ENCODE data around the gene RNF145. TPM values are rescaled to one million over a fixed set of nuclear protein-coding genes. Genes with fewer than 3 reads are reported as not detected.

RNF145 gene
- total and polyA plus RNA-seq, 3 donors from 2014 or later, result 30.0 to 40.4 (median 39.5) TPM

DNA sequence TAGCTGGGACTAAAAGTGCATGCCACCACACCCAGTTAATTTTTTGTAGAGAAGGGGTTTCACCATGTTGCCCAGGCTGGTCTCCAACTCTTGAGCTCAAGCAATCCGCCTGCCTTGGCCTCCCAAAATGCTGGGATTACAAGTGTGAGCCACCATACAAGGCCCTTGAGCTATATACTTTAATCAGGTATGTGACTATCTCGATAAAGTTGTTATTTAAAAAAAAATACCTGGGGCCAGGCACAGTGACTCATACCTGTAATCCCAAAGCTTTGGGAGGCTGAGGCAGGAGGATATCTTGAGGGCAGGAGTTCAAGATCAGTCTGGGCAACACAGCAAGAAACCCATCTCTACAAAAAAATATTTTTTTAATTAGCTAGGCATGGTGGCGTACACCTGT is 19.2 kb downstream of the RNF145 start:
- H3K36me3 ChIP-seq (ENCODE audit: low read depth, missing control alignments), result no peaks in the 10 kb centered on the region
- H3K4me3 ChIP-seq, result no peak overlapping the region
- 95 to 97% methylated on average over 3 of the region's 3 CpGs for WGBS, 2 donors
- no peaks in the 10 kb centered on the region for H3K27me3 ChIP-seq
- no peak for DNase-seq
- no peaks in the 10 kb centered on the region for H3K9me3 ChIP-seq
- no peak overlapping the region for H3K27ac ChIP-seq
- intact Hi-C loops (cut with DNase I; ENCODE audit: low total_unique reads), result no loop called here
- TF ChIP-seq, protein P1, sequence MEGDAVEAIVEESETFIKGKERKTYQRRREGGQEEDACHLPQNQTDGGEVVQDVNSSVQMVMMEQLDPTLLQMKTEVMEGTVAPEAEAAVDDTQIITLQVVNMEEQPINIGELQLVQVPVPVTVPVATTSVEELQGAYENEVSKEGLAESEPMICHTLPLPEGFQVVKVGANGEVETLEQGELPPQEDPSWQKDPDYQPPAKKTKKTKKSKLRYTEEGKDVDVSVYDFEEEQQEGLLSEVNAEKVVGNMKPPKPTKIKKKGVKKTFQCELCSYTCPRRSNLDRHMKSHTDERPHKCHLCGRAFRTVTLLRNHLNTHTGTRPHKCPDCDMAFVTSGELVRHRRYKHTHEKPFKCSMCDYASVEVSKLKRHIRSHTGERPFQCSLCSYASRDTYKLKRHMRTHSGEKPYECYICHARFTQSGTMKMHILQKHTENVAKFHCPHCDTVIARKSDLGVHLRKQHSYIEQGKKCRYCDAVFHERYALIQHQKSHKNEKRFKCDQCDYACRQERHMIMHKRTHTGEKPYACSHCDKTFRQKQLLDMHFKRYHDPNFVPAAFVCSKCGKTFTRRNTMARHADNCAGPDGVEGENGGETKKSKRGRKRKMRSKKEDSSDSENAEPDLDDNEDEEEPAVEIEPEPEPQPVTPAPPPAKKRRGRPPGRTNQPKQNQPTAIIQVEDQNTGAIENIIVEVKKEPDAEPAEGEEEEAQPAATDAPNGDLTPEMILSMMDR (IDR thresholded peaks at IDR 0.05), result no peak
- no peak for TF ChIP-seq POLR2A (IDR thresholded peaks at IDR 0.05)
- H3K4me1 ChIP-seq, result peaks cover 4% of the 10 kb centered on the region

- no peak for DNase-seq
- H3K27me3 ChIP-seq, result no peaks in the 10 kb centered on the region
- H3K4me1 ChIP-seq, result peaks cover 4% of the 10 kb centered on the region
- no peak overlapping the region for H3K4me3 ChIP-seq
- TF ChIP-seq, protein P1 (IDR thresholded peaks at IDR 0.05), result no peak
- no peak for TF ChIP-seq POLR2A (IDR thresholded peaks at IDR 0.05)
- no peak overlapping the region for H3K27ac ChIP-seq
- WGBS, 2 donors, result 90 to 91% methylated on average over 4 of the region's 4 CpGs
- H3K36me3 ChIP-seq (ENCODE audit: low read depth, missing control alignments), result no peaks in the 10 kb centered on the region
- H3K9me3 ChIP-seq, result no peaks in the 10 kb centered on the region
- intact Hi-C loops (cut with DNase I; ENCODE audit: low total_unique reads), result no loop called here
Observed at GRCh38 chr5:159189310-159189709, 20.0 kb downstream of the RNF145 start.

- Histone ChIP-seq H3K27ac (no peak overlapping the region), H3K4me1 (peaks cover 6% of the 10 kb centered on the region), H3K9me3 (no peaks in the 10 kb centered on the region), H3K4me3 (no peak overlapping the region), H3K27me3 (no peaks in the 10 kb centered on the region), H3K36me3 (ENCODE audit: low read depth, missing control alignments) (no peaks in the 10 kb centered on the region)
- no peak for TF ChIP-seq POLR2A (IDR thresholded peaks at IDR 0.05)
- TF ChIP-seq, protein P1 (IDR thresholded peaks at IDR 0.05), result no peak
- no peak for DNase-seq
- 93 to 100% methylated on average over 3 of the region's 3 CpGs for WGBS, 2 donors
- intact Hi-C loops (cut with DNase I; ENCODE audit: low total_unique reads), result no loop called here
Observed at GRCh38 chr5:159187719-159188118, 21.6 kb downstream of the RNF145 start.

- 79 to 85% methylated on average over 4 of the region's 4 CpGs for WGBS, 2 donors
- TF ChIP-seq, protein P1 (IDR thresholded peaks at IDR 0.05), result no peak
- TF ChIP-seq POLR2A (IDR thresholded peaks at IDR 0.05), result no peak
- H3K27ac ChIP-seq, result no peak overlapping the region
Observed at GRCh38 chr5:159186319-159186718, 23.0 kb downstream of the RNF145 start.

DNA sequence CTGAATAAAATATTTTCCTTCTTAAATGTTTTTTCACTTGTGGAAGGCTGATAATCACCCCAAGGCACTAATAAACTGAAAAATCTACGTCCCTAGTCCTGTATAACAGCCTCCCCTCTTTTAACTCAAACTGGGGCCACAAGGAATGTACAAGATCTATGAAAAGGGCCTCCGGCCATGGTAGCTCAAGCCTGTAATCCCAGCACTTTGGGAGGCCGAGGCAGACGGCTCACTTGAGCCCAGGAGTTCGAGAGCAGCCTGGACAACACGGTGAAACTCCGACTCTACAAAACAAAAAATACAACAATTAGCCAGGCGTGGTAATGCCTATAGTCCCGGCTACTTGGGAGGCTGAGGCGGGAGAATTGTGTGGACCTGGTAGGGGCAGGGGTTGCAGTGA is 23.6 kb downstream of the RNF145 start:
- TF ChIP-seq, protein P1 (IDR thresholded peaks at IDR 0.05), result no peak
- TF ChIP-seq POLR2A (IDR thresholded peaks at IDR 0.05), result no peak
- H3K4me3 ChIP-seq, result no peak overlapping the region
- no peak overlapping the region for H3K27ac ChIP-seq
- no peak for DNase-seq
- no peaks in the 10 kb centered on the region for H3K9me3 ChIP-seq
- no peaks in the 10 kb centered on the region for H3K36me3 ChIP-seq (ENCODE audit: low read depth, missing control alignments)
- intact Hi-C loops (cut with DNase I; ENCODE audit: low total_unique reads), result no loop called here
- no peaks in the 10 kb centered on the region for H3K27me3 ChIP-seq
- peaks cover 7% of the 10 kb centered on the region for H3K4me1 ChIP-seq
- 88 to 90% methylated on average over 10 of the region's 10 CpGs for WGBS, 2 donors

More at GRCh38 chr5:159186319-159186718, 23.0 kb downstream of the RNF145 start:
- Histone ChIP-seq H3K27me3 (no peaks in the 10 kb centered on the region), H3K9me3 (no peaks in the 10 kb centered on the region), H3K36me3 (ENCODE audit: low read depth, missing control alignments) (no peaks in the 10 kb centered on the region), H3K4me3 (no peak overlapping the region), H3K4me1 (peaks cover 10% of the 10 kb centered on the region)
- no peak for DNase-seq
- intact Hi-C loops (cut with DNase I; ENCODE audit: low total_unique reads), result no loop called here

Data from testis (tissue), 3 donors.